ENCODE data around the gene SLC22A25. TPM values are rescaled to one million over a fixed set of nuclear protein-coding genes. Genes with fewer than 3 reads are reported as not detected.

The SLC22A25 gene
- not detected for total RNA-seq
- polyA plus RNA-seq (ENCODE audit: insufficient read depth, low read depth, low replicate concordance): not detected
- long read RNA-seq, donor 1: 0 reads
- long read RNA-seq, donor 2: 0 reads

DNA sequence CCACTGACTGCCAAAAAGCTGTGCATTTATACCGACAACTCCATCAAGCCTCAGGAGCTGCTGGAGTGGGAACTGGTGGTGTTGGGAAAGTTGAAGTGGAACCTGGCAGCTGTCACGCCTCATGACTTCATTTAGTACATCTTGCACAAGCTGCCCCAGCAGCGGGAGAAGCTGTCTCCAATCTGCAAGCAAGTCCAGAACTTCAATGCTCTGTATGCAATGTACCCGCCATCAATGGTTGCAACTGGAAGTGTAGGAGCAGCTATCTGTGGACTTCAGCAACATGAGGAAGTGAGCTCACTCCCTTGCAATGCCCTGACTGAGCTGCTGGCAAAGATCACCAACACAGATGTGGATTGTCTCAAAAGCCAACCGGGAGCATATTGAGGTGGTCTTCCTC, at the start of gene SLC22A25:
TSS of gene SLC22A25 (minus strand) at position 67 of the 400 bp plus-strand sequence. CDS start 13,947 bp downstream, outside the sequence.
- Histone ChIP-seq H3K27ac (no peak within 1 kb of the TSS), H3K27me3 (no peaks in the 10 kb centered on the region), H3K36me3 (ENCODE audit: low read depth, missing control alignments) (no peaks in the 10 kb centered on the region), H3K4me3 (no peak within 1 kb of the TSS), H3K9me3 (no peaks in the 10 kb centered on the region), H3K4me1 (no peaks in the 10 kb centered on the region)
- WGBS, 2 donors: 60 to 75% methylated on average over 4 to 5 of the region's 5 CpGs
- intact Hi-C loops (cut with DNase I; ENCODE audit: low total_unique reads): no loop called here
- no peak for TF ChIP-seq POLR2A (IDR thresholded peaks at IDR 0.05)
- TF ChIP-seq, protein P1, sequence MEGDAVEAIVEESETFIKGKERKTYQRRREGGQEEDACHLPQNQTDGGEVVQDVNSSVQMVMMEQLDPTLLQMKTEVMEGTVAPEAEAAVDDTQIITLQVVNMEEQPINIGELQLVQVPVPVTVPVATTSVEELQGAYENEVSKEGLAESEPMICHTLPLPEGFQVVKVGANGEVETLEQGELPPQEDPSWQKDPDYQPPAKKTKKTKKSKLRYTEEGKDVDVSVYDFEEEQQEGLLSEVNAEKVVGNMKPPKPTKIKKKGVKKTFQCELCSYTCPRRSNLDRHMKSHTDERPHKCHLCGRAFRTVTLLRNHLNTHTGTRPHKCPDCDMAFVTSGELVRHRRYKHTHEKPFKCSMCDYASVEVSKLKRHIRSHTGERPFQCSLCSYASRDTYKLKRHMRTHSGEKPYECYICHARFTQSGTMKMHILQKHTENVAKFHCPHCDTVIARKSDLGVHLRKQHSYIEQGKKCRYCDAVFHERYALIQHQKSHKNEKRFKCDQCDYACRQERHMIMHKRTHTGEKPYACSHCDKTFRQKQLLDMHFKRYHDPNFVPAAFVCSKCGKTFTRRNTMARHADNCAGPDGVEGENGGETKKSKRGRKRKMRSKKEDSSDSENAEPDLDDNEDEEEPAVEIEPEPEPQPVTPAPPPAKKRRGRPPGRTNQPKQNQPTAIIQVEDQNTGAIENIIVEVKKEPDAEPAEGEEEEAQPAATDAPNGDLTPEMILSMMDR (IDR thresholded peaks at IDR 0.05): no peak
- DNase-seq: no peak

DNA sequence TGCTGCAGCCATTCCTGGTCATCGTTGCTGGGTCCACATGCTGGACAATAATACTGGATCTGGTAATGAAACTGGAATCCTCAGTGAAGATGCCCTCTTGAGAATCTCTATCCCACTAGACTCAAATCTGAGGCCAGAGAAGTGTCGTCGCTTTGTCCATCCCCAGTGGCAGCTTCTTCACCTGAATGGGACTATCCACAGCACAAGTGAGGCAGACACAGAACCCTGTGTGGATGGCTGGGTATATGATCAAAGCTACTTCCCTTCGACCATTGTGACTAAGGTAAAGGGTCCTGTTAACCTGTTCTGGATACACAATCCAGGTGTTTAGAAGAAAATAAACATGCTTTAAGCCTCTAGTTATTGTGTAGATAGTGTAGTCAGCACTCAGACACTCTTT, 46.9 kb upstream of the SLC22A25 start:
- no peaks in the 10 kb centered on the region for H3K36me3 ChIP-seq (ENCODE audit: low read depth, missing control alignments)
- no peak for DNase-seq
- no peak for TF ChIP-seq POLR2A (IDR thresholded peaks at IDR 0.05)
- TF ChIP-seq, protein P1 (IDR thresholded peaks at IDR 0.05): no peak
- no peak overlapping the region for H3K27ac ChIP-seq
- no peaks in the 10 kb centered on the region for H3K9me3 ChIP-seq
- no peaks in the 10 kb centered on the region for H3K4me1 ChIP-seq
- no peaks in the 10 kb centered on the region for H3K27me3 ChIP-seq
- no peak overlapping the region for H3K4me3 ChIP-seq
- 52 to 82% methylated on average over 4 of the region's 4 CpGs for WGBS, 2 donors
- intact Hi-C loops (cut with DNase I; ENCODE audit: low total_unique reads): no loop called here

DNA sequence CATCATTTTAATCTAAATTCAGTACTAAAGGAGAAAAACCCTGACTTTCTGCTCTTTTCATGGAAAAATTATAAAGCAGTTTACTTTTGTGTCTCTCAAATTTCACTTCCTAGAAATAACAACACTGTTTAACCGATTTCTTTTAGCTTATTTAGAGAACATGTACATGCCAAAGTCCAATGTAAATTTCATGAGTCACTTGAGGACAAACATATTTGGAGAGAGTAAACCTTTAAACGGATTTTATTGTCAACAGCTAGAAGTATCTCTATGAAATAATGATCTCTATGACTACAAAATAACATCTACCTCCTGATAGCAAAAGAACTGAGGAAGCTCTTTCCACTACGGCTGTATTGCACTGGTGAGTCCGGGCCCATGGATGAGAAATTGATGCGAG, 46.3 kb upstream of the SLC22A25 start:
- H3K9me3 ChIP-seq: no peaks in the 10 kb centered on the region
- no peak for DNase-seq
- 63 to 71% methylated on average over 5 of the region's 5 CpGs for whole genome bisulfite sequencing, 2 donors
- no peak overlapping the region for H3K4me3 ChIP-seq
- no peaks in the 10 kb centered on the region for H3K36me3 ChIP-seq (ENCODE audit: low read depth, missing control alignments)
- no peaks in the 10 kb centered on the region for H3K27me3 ChIP-seq
- no peaks in the 10 kb centered on the region for H3K4me1 ChIP-seq
- no peak overlapping the region for H3K27ac ChIP-seq
- intact Hi-C loops (cut with DNase I; ENCODE audit: low total_unique reads): no loop called here
- no peak for TF ChIP-seq POLR2A (IDR thresholded peaks at IDR 0.05)

DNA sequence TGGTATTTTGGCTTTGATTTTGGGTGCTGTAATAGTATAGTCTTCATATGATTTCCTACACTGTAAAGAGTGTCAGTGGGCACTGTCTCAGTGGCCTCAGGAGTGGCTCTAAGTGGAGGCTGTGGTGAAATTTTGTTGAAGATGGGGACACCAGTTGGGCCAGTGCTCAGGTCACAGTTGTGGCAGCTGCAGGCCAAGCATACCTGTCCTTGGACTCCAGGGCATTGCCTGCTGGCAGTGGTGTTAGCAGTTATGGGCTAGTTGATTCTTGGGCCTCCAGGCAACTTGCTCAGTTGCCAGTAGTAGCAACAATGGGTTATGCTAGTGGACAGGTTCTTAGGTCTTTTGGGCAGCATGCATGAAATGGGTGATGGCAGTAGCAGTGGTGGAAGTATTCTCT, 39.2 kb upstream of the SLC22A25 start:
- TF ChIP-seq POLR2A (IDR thresholded peaks at IDR 0.05): no peak
- TF ChIP-seq, protein P1 (IDR thresholded peaks at IDR 0.05): no peak
- no peaks in the 10 kb centered on the region for H3K4me1 ChIP-seq
- intact Hi-C loops (cut with DNase I; ENCODE audit: low total_unique reads): no loop called here
- no peaks in the 10 kb centered on the region for H3K9me3 ChIP-seq
- H3K27ac ChIP-seq: no peak overlapping the region
- no peaks in the 10 kb centered on the region for H3K27me3 ChIP-seq
- no peak for DNase-seq
- H3K4me3 ChIP-seq: no peak overlapping the region
- H3K36me3 ChIP-seq (ENCODE audit: low read depth, missing control alignments): no peaks in the 10 kb centered on the region

DNA sequence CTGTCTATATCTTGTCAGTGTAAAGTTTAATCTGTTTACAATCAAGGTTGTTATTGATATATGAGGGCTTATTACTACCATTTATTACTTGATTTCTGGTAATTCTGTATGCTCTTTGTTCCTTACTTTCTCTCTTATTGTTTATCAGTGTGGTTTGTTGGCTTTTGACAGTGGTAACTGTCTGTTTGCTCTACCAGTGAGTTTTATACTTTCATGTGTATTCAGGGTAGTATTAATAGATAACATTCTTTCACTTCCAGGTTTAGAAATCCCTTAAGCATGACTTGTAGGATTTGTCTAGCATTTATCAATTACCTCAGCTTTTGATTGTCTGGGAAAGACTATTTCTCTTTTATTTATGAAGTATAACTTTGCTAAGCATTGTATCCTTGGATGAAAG, 37.5 kb upstream of the SLC22A25 start:
- no peak for TF ChIP-seq POLR2A (IDR thresholded peaks at IDR 0.05)
- TF ChIP-seq, protein P1 (IDR thresholded peaks at IDR 0.05): no peak
- intact Hi-C loops (cut with DNase I; ENCODE audit: low total_unique reads): no loop called here
- no peak overlapping the region for H3K4me3 ChIP-seq
- H3K27me3 ChIP-seq: no peaks in the 10 kb centered on the region
- no peaks in the 10 kb centered on the region for H3K36me3 ChIP-seq (ENCODE audit: low read depth, missing control alignments)
- no peak for DNase-seq
- H3K27ac ChIP-seq: no peak overlapping the region
- no peaks in the 10 kb centered on the region for H3K4me1 ChIP-seq
- no peaks in the 10 kb centered on the region for H3K9me3 ChIP-seq
